SU-DHL-6 (cell line): ENCODE results near the gene ZNF723.
"Not testable (repeated sequence)": the region's sequence is repeated elsewhere in the genome, so short reads cannot be mapped to it uniquely, and the experiment has no call there.

Source experiments
- H2AFZ ChIP-seq: fragments of 200-600 bp; sonication (generic); 2 replicates; pipeline ENCODE4 v1.6.1; 2014; ENCODE audit warnings: low read depth, mild to moderate bottlenecking, moderate library complexity, mixed read lengths, antibody characterized with exemption, low read length; ENCODE audit not compliant: severe bottlenecking
- H3F3A ChIP-seq: fragments of 200-600 bp; shearing (Covaris generic); 2 replicates; pipeline ENCODE4 v1.6.0; 2016; ENCODE audit warnings: antibody characterized with exemption, mild to moderate bottlenecking; ENCODE audit not compliant: insufficient read depth
- H3K27ac ChIP-seq: fragments of 200-600 bp; sonication (generic); 2 replicates; pipeline ENCODE4 v1.5.1; 2016; ENCODE audit warnings: low read depth, mild to moderate bottlenecking, low read length, moderate library complexity, mixed read lengths
- H3K27me3 ChIP-seq: fragments of 200-600 bp; sonication (generic), shearing (Covaris generic); 2 replicates; pipeline ENCODE4 v1.6.0; 2014; ENCODE audit warnings: mild to moderate bottlenecking, low read length
- H3K36me3 ChIP-seq: fragments of 200-600 bp; sonication (generic); 2 replicates; pipeline ENCODE4 v1.6.1; 2014; ENCODE audit warnings: mild to moderate bottlenecking, low read length, mixed read lengths
- H3K4me2 ChIP-seq: fragments of 300-600, 200-600 bp; shearing (Covaris generic), sonication (generic); 2 replicates; pipeline ENCODE4 v1.6.0; 2014; ENCODE audit warnings: low read length, low read depth, mild to moderate bottlenecking; ENCODE audit not compliant: poor library complexity, severe bottlenecking
- H3K4me3 ChIP-seq: fragments of 200-600 bp; sonication (generic); 2 replicates; pipeline ENCODE4 v1.5.1; 2014; ENCODE audit warnings: antibody characterized with exemption, low read length, mild to moderate bottlenecking, mixed read lengths; ENCODE audit not compliant: insufficient read depth, poor library complexity, severe bottlenecking
- H3K79me2 ChIP-seq: fragments of 200-600 bp; sonication (generic); 2 replicates; pipeline ENCODE4 v1.6.1; 2014; ENCODE audit warnings: mild to moderate bottlenecking, low read length, moderate library complexity; ENCODE audit not compliant: insufficient read depth
- H3K9ac ChIP-seq: fragments of 200-600 bp; sonication (generic); 2 replicates; pipeline ENCODE4 v1.7.0; 2014; ENCODE audit warnings: mild to moderate bottlenecking, low read length
- H3K9me2 ChIP-seq: fragments of 200-600 bp; sonication (generic); replicated peaks from 2 replicates; pipeline ENCODE4 v1.6.1; 2014; ENCODE audit warnings: low read length; ENCODE audit not compliant: insufficient read depth
- H3K9me3 ChIP-seq: fragments of 200-600 bp; sonication (generic); 2 replicates; pipeline ENCODE4 v1.6.1; 2014; ENCODE audit warnings: low read length, mixed read lengths; ENCODE audit not compliant: insufficient read depth
- H4K20me1 ChIP-seq: fragments of 200-600 bp; sonication (generic); 2 replicates; pipeline ENCODE4 v1.6.1; 2014; ENCODE audit warnings: low read depth, mild to moderate bottlenecking, antibody characterized with exemption, low read length, moderate library complexity, mixed read lengths
- EZH2phosphoT487 ChIP-seq: fragments of 200-600 bp; sonication (generic), shearing (Covaris generic); conservative IDR thresholded peaks from 2 replicates; pipeline ENCODE4 v1.6.1; 2018; ENCODE audit warnings: mild to moderate bottlenecking, antibody characterized with exemption, low read length, moderate library complexity, mixed read lengths
- TF ChIP-seq, protein P1 (sequence below): fragments of 200-600 bp; sonication (generic); IDR thresholded peaks from one replicate; pipeline ENCODE4 v1.5.1; 2017; ENCODE audit warnings: antibody characterized with exemption, mild to moderate bottlenecking, low read length, moderate library complexity; ENCODE audit not compliant: insufficient read depth, poor library complexity, severe bottlenecking

Gene ZNF723

GRCh38 chr19:22832031-22832762, at the start of gene ZNF723:
TSS of gene ZNF723 (plus strand) at chr19:22832291. CDS start at chr19:22832380, 89 bp downstream.
- Histone ChIP-seq H3K9me3 (no peaks in the 10 kb centered on the region; the same call in 1 of the 2 replicates), H2AFZ (no peak within 1 kb of the TSS)
- no peak for TF ChIP-seq EZH2phosphoT487
- TF ChIP-seq, protein P1, sequence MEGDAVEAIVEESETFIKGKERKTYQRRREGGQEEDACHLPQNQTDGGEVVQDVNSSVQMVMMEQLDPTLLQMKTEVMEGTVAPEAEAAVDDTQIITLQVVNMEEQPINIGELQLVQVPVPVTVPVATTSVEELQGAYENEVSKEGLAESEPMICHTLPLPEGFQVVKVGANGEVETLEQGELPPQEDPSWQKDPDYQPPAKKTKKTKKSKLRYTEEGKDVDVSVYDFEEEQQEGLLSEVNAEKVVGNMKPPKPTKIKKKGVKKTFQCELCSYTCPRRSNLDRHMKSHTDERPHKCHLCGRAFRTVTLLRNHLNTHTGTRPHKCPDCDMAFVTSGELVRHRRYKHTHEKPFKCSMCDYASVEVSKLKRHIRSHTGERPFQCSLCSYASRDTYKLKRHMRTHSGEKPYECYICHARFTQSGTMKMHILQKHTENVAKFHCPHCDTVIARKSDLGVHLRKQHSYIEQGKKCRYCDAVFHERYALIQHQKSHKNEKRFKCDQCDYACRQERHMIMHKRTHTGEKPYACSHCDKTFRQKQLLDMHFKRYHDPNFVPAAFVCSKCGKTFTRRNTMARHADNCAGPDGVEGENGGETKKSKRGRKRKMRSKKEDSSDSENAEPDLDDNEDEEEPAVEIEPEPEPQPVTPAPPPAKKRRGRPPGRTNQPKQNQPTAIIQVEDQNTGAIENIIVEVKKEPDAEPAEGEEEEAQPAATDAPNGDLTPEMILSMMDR = no peak

GRCh38 chr19:22783651-22784410, 48.3 kb upstream of the ZNF723 start, which contains the start of gene ZNF99:
TSS of gene ZNF99 (minus strand) at chr19:22784151. CDS start at chr19:22784016, 135 bp downstream.
- no peaks in the 10 kb centered on the region for H3K79me2 ChIP-seq

More at GRCh38 chr19:22832031-22832762, at the start of gene ZNF723:
- no peak within 1 kb of the TSS for H3K4me2 ChIP-seq
- no peaks in the 10 kb centered on the region for H3K9me2 ChIP-seq
- no peaks in the 10 kb centered on the region for H4K20me1 ChIP-seq
- H3K4me3 ChIP-seq = no peak within 1 kb of the TSS
- no peak within 1 kb of the TSS for H3K27ac ChIP-seq
- H3K27me3 ChIP-seq = no peaks in the 10 kb centered on the region
- H3K36me3 ChIP-seq = no peaks in the 10 kb centered on the region
- no peaks in the 10 kb centered on the region for H3F3A ChIP-seq
- no peaks in the 10 kb centered on the region for H3K79me2 ChIP-seq
- H3K9ac ChIP-seq = no peak within 1 kb of the TSS

GRCh38 chr19:22792863-22793262, 39.2 kb upstream of the ZNF723 start:
- H3K27ac ChIP-seq = not testable (repeated sequence)

More at GRCh38 chr19:22783651-22784410, 48.3 kb upstream of the ZNF723 start, which contains the start of gene ZNF99:
- H2AFZ ChIP-seq = no peak within 1 kb of the TSS
- no peak for TF ChIP-seq EZH2phosphoT487
- TF ChIP-seq, protein P1 = no peak
- no peaks in the 10 kb centered on the region for H3K9me3 ChIP-seq
- H3K36me3 ChIP-seq = no peaks in the 10 kb centered on the region
- no peaks in the 10 kb centered on the region for H4K20me1 ChIP-seq
- H3K4me3 ChIP-seq = no peak within 1 kb of the TSS
- no peak within 1 kb of the TSS for H3K4me2 ChIP-seq
- no peak within 1 kb of the TSS for H3K9ac ChIP-seq
- H3K27ac ChIP-seq = no peak within 1 kb of the TSS
- H3K9me2 ChIP-seq = no peaks in the 10 kb centered on the region
- H3K27me3 ChIP-seq = no peaks in the 10 kb centered on the region
- H3F3A ChIP-seq = no peaks in the 10 kb centered on the region

More at GRCh38 chr19:22792863-22793262, 39.2 kb upstream of the ZNF723 start:
- H3F3A ChIP-seq, H3K9me3 ChIP-seq, H3K36me3 ChIP-seq, H2AFZ ChIP-seq, H3K79me2 ChIP-seq, H3K4me3 ChIP-seq, H4K20me1 ChIP-seq, H3K27me3 ChIP-seq, H3K9ac ChIP-seq, H3K4me2 ChIP-seq, H3K9me2 ChIP-seq: not testable (repeated sequence)
